ENCODE data around the gene HDGF. TPM values are rescaled to one million over a fixed set of nuclear protein-coding genes. Genes with fewer than 3 reads are reported as not detected.

The HDGF gene
- total and polyA plus RNA-seq, 9 of the 15 experiments (the other 6 are each of a cell fraction or from before 2014, with no cell fraction given): 38.8 to 601 (median 400) TPM

GRCh38 chr1:156693848-156694689 lies 57.4 kb downstream of the HDGF start (continued):
- TF ChIP-seq, protein P1, sequence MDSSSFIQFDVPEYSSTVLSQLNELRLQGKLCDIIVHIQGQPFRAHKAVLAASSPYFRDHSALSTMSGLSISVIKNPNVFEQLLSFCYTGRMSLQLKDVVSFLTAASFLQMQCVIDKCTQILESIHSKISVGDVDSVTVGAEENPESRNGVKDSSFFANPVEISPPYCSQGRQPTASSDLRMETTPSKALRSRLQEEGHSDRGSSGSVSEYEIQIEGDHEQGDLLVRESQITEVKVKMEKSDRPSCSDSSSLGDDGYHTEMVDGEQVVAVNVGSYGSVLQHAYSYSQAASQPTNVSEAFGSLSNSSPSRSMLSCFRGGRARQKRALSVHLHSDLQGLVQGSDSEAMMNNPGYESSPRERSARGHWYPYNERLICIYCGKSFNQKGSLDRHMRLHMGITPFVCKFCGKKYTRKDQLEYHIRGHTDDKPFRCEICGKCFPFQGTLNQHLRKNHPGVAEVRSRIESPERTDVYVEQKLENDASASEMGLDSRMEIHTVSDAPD (CRISPR knock-in tag; IDR thresholded peaks at IDR 0.05): 0 out of 2 replicates have a peak, but pooled peaks have one; percentile 21
- TF ChIP-seq MCM7 (IDR thresholded peaks at IDR 0.05) (no peak), SLC30A9 (CRISPR knock-in tag; IDR thresholded peaks at IDR 0.05) (no peak), FOXK2 (conservative IDR thresholded peaks at IDR 0.05 in 1 of 2, IDR thresholded peaks at IDR 0.05 in 1 of 2; ENCODE audit: low read depth in 2 of 2) (0 out of 4 replicates have a peak, but pooled peaks of 1 of the 2 experiments have one; percentile 12), PKNOX1 (IDR thresholded peaks at IDR 0.05) (peak; percentile 24; the same call in 1 of the 2 replicates), RFX1 (IDR thresholded peaks at IDR 0.05) (no peak), KAT2B (IDR thresholded peaks at IDR 0.05; ENCODE audit: low read depth, low read length) (no peak), ERF (CRISPR knock-in tag; IDR thresholded peaks at IDR 0.05) (no peak), RBM39 (optimal IDR thresholded peaks at IDR 0.05; ENCODE audit: low read depth, low read length) (no peak), KLF16 (IDR thresholded peaks at IDR 0.05) (no peak), ZNF384 (IDR thresholded peaks at IDR 0.05; ENCODE audit: low read depth, low read length) (no peak), ID3 (CRISPR knock-in tag; IDR thresholded peaks at IDR 0.05) (0 out of 2 replicates have a peak, but pooled peaks have one; percentile 17), ID3 (tag; IDR thresholded peaks at IDR 0.05) (peak; percentile 93), ZNF212 (CRISPR knock-in tag; IDR thresholded peaks at IDR 0.05) (no peak), GATAD2A (IDR thresholded peaks at IDR 0.05) (peak; percentile 66; the same call in 1 of the 2 replicates), ZFP1 (CRISPR knock-in tag; IDR thresholded peaks at IDR 0.05) (no peak), BRD4 (IDR thresholded peaks at IDR 0.05) (no peak), SPI1 (IDR thresholded peaks at IDR 0.05; ENCODE audit: borderline replicate concordance, low read depth, low read length) (no peak), MIER1 (IDR thresholded peaks at IDR 0.05; ENCODE audit: low read depth) (no peak), FOS (IDR thresholded peaks at IDR 0.05; ENCODE audit: extremely low read depth, insufficient read length) (no peak), PHTF2 (CRISPR knock-in tag; IDR thresholded peaks at IDR 0.05) (0 out of 2 replicates have a peak, but pooled peaks have one; percentile 64), ZNF551 (CRISPR knock-in tag; IDR thresholded peaks at IDR 0.05) (no peak), STAG1 (CRISPR knock-in tag; IDR thresholded peaks at IDR 0.05; ENCODE audit: borderline replicate concordance) (no peak), KDM2B (CRISPR knock-in tag; IDR thresholded peaks at IDR 0.05) (no peak)
- TF ChIP-seq, protein P2, sequence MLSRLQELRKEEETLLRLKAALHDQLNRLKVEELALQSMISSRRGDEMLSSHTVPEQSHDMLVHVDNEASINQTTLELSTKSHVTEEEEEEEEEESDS (CRISPR knock-in tag; IDR thresholded peaks at IDR 0.05): no peak
- TF ChIP-seq, protein P3, sequence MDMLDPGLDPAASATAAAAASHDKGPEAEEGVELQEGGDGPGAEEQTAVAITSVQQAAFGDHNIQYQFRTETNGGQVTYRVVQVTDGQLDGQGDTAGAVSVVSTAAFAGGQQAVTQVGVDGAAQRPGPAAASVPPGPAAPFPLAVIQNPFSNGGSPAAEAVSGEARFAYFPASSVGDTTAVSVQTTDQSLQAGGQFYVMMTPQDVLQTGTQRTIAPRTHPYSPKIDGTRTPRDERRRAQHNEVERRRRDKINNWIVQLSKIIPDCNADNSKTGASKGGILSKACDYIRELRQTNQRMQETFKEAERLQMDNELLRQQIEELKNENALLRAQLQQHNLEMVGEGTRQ (CRISPR knock-in tag; IDR thresholded peaks at IDR 0.05): no peak

All from K562 (cell line).